Astrocyte (in vitro differentiated cells and primary cell): ENCODE measurements around the gene DOCK2.
"Not testable (repeated sequence)": the region's sequence is repeated elsewhere in the genome, so short reads cannot be mapped to it uniquely, and the experiment has no call there.

Source experiments
- EZH2 ChIP-seq: IDR thresholded peaks from 2 replicates; pipeline ENCODE4 v1.6.1; 2012; ENCODE audit warnings: mild to moderate bottlenecking, low read length, inconsistent platforms; ENCODE audit not compliant: insufficient read depth
- TF ChIP-seq, protein P1 (sequence below): IDR thresholded peaks from 2 replicates; pipeline ENCODE4 v1.5.1; 2011; ENCODE audit warnings: low read depth, mild to moderate bottlenecking, inconsistent platforms, low read length, moderate library complexity; ENCODE audit not compliant: insufficient read depth

DNA sequence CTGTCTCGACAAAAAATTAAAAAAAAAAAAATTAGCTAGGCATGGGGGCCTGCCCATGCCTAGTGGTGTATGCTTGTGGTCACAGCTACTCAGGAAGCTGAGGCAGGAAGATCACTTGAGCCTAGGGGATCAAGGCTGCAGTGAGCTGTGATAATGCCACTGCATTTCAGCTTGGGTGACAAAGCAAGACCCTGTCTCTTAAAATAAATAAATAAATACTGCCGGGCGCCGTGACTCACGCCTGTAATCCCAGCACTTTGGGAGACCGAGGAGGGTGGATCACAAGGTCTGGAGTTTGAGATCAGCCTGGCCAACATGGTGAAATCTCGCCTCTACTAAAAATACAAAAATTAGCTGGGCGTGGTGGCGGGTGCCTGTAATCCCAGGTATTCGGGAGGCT lies 115.5 kb downstream of the DOCK2 start:
- TF ChIP-seq, protein P1, sequence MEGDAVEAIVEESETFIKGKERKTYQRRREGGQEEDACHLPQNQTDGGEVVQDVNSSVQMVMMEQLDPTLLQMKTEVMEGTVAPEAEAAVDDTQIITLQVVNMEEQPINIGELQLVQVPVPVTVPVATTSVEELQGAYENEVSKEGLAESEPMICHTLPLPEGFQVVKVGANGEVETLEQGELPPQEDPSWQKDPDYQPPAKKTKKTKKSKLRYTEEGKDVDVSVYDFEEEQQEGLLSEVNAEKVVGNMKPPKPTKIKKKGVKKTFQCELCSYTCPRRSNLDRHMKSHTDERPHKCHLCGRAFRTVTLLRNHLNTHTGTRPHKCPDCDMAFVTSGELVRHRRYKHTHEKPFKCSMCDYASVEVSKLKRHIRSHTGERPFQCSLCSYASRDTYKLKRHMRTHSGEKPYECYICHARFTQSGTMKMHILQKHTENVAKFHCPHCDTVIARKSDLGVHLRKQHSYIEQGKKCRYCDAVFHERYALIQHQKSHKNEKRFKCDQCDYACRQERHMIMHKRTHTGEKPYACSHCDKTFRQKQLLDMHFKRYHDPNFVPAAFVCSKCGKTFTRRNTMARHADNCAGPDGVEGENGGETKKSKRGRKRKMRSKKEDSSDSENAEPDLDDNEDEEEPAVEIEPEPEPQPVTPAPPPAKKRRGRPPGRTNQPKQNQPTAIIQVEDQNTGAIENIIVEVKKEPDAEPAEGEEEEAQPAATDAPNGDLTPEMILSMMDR, result not testable (repeated sequence)
- not testable (repeated sequence) for TF ChIP-seq EZH2
